RPMI8226 (cell line): Measurements from ENCODE around the gene GDF2.

Experiments
- DNase-seq: peaks from one replicate; pipeline ENCODE4 v3.0.0-alpha.2; 2015

Gene GDF2

DNA sequence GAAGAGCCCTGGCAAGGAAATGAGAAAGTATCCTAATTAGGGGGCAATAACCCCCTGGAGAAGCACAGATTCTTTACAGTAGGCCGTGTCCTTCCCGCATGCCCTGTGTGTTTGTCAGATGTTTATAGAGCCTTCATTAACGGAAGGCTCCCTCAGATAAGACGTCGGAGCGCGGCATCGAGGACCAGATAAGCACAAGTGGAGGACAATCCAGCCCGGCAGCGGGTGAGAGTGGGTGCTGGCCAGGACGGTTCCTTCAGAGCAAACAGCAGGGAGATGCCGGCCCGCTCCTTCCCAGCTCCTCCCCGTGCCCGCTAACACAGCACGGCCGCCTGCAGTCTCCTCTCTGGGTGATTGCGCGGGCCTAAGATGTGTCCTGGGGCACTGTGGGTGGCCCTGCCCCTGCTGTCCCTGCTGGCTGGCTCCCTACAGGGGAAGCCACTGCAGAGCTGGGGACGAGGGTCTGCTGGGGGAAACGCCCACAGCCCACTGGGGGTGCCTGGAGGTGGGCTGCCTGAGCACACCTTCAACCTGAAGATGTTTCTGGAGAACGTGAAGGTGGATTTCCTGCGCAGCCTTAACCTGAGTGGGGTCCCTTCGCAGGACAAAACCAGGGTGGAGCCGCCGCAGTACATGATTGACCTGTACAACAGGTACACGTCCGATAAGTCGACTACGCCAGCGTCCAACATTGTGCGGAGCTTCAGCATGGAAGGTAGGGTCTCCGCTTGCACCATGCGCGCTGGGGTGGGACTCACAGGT lies at the start of gene GDF2:
Gene GDF2, plus strand, starts transcription at position 155 of the 762 bp plus-strand sequence. Its CDS starts 215 bp downstream, at position 370.
- DNase-seq, result no peak

DNA sequence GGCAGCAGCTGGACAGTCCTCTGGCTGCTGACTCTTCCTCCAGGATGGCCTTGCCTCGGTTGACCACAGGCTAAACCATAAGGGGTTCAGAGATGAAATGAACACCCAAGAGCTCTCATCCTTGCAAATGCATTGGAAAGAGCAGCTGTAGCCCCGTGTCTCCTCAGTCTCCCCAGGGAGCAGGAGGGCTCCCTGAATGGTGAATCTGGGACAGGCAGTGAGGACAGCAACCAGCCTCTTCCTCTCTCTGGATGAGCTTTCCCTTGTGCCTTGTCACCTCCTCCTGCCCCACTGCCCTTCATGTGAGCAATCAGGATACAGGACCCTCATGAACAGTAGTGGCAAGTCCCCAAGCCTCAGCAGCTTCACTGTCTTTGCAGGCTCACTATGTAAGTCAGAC lies 46.2 kb upstream of the GDF2 start:
- no peak for DNase-seq

DNA sequence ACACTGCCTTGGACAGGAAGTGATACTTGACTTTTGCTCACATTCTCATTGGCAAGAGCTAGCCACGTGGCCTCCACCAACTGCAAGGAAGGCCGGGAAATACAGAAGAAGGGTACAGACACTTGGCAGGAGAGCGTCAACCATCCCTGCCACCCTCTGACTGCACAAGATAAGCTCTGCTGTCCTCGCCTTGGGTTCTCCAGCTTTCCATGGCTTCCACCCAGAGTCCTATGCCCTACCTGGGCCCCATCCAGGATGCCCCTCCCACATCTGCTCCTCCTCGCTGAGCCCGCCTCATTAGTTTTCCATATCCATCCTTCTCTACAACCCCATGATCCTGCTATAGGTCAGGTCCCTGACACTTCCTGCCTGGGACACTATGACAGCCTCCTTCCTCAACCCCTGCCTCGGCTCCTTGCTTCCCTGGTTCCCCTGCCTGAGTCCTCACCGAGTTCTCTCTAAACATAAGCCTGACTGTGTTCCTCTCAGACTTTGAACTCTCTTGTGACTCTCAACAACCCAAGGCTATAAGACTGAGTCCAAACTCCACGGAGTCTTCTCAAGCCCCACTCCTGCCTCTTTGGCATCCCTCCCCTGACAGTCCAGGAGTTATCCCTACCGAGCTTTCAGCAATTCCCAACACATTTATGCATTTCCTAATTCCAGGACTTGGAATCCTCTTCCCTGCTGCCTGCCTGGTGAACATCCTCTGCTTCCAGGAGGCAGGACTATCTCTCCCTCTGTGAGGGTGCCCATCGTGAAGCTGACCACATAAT lies 45.5 kb upstream of the GDF2 start:
- DNase-seq, result no peak

DNA sequence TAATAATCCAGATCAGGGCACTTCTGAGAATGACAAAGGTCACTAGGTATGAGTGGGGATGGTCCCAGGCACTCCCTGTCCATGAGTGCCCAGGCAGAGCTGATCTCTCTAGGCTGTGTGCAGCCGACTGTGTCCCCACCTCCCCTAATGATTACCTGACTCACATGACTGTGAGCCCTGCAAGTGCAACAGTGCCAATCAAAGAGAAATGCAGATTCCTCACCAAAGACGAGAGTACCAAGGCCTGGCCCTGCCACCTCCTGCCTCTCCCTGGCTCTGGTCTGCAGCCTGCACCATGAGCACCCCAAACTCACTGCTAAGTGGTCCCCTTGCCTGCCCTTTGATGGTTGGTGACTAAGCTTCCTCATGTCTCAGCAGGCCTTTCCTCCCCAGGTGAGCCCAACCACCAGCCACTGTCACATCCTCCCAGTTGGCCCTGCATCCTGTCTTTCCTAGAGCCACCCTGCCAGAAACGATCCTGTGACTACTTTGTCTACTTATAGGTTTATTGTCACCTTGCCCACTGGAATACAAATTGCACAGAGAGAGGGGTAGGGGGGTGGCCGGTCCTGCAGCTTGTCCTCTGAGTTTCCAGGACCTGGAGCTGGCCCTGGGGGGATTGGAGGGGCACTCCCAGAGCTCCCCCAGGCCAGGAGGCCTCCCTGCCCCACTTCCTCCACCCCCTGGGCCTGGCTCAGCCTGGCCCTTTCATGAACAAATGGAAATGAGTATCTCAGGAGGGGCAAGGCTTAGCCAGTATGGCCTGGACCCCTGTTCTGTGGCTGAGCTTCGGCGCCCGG lies 44.7 kb upstream of the GDF2 start:
- peak; percentile 16 for DNase-seq

DNA sequence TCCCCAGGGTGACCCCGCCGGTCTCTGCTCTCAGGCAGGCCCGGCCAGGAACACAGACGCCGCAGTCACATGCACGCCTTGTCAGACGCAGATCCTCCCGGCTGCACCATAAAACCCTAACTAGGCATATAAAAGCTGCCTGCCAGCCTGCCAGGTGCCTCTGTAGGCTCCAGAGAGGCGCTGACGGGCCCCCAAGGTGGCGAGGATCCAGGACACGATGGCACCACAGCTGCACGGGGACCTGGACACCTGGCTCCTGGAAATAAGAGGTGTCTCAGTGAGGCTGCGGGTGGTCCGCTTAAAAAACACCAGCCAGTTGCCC lies 44.1 kb upstream of the GDF2 start:
- DNase-seq, result peak; percentile 42

DNA sequence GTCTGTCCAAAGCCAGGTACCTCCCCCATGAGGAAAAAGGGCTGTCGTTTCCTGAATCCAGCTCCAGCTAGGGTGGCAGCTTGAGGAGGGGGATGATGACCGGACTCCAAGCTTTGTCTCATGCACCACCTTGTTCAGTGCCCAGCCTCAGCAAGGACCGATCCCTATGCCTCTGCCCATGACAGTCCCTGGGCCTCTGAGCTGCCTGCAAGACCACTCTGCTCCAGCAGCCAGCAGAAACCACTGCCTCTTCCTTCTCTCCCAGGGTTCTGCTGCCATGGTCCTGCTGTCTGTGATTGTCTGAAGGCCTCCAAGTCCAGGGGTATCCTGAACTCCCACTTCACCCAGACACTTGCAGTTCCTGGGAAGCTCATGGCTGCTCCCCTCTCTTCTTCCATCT lies 43.5 kb upstream of the GDF2 start:
- DNase-seq, result no peak

DNA sequence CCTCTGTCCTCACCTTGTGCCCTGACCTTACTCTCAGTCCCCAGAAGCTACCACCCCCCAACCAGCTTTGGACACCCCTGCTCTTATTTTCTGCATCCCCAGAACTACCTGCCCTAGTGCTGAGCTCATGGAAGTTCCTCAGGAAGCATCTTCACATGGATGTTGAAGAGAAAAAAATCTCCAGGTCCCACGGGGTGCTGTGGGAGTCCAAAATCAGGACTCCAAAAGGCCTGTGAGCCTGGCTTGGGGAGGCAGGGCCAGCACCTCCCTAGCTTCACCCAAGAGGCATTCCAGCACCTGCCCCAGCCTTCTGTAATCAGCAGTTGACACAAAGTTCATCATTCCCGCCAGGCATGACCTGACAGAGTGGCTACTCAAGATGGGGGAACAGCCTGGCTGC lies 43.0 kb upstream of the GDF2 start:
- no peak for DNase-seq

DNA sequence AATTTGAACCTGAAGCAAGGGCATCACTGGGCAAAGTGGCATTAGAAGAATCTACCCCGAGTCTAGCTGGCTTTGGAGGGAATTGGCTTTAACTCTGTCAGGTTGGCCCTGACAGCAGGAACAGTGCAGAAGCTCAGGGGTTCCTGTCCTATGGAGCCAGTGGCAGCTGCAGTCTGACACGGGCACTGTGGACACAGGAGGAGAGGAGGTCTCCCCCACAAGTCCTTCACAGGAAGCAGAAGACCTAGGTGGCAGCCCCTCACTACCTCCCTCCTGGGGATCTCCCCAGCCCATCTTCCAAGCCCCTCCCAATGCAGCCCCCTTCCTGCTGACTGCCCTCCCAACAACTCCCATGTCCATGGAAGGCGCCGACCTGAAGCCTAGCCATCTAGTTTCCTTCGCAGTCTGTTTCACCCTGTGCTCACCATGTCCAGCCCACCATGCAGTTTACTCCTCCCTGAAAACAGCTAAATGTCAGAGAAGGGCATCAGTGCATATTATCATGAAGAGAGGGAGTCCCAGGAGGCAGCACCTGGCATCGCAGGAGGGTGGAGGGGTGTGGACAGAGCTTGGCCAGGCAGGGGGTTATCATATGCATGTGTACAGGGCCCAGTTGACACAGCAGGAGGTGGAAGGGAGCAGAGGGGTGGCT lies 40.1 kb upstream of the GDF2 start:
- no peak for DNase-seq

DNA sequence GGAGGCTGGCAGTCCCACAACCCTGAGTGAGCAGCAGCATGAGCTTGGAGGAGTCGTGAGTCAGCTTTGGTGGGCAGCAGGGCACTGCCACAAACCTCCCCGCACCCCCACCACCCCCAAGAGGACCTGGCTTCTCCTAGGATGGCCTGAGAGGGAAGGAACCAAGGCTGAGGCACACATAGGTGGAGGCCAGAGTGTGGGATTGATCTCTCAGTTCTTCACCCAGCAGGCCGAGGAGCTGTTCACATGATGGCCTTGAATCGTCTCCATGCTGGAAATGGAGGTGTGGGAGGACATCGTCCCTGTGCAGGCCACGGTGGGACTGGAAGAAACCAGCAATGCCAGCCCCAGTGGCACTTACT lies 39.6 kb upstream of the GDF2 start:
- no peak for DNase-seq

DNA sequence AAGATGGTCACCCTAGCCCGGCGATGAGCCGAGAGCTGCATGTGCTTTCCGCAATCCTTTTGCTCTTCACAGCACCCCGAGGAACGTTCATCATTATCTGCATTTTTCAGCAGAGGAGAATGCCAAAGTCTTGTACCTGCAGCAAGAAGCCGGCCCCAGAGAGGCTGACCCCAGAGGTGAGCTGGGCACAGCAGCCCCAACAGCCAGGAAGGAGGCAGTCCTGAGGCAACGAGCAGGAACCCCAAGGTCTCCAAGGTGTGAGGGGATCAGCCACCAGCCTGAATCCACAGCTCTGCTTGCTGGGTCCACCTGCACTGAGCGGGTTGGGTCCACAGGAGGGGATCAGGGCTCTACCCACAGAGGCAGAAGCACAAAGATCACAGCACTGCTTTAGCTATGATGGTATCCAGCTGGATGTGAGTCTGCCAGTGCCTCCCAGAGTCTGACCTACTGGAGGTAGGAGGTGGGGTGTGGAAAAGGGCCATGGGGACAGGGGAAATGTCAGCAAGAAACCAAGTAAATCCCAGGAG lies 39.1 kb upstream of the GDF2 start:
- DNase-seq, result no peak

DNA sequence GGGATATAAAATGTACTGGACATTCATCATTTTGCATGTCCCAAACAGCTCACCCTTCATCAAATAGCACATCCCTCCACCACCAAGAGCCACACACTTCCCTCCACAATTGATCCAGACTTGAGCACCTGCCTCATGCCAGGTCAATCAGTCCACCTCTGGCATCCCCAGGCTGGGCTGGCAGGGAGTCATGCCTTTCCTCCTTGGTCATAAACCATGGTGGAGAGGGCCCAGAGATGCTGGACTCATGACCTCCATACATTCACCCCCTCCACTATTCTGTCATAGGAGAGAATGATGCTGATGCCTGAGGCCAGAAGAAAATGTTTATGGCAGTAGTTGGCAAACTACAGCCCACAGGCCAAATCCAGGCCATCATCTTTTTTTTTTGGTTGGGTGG lies 38.4 kb upstream of the GDF2 start:
- DNase-seq, result no peak

DNA sequence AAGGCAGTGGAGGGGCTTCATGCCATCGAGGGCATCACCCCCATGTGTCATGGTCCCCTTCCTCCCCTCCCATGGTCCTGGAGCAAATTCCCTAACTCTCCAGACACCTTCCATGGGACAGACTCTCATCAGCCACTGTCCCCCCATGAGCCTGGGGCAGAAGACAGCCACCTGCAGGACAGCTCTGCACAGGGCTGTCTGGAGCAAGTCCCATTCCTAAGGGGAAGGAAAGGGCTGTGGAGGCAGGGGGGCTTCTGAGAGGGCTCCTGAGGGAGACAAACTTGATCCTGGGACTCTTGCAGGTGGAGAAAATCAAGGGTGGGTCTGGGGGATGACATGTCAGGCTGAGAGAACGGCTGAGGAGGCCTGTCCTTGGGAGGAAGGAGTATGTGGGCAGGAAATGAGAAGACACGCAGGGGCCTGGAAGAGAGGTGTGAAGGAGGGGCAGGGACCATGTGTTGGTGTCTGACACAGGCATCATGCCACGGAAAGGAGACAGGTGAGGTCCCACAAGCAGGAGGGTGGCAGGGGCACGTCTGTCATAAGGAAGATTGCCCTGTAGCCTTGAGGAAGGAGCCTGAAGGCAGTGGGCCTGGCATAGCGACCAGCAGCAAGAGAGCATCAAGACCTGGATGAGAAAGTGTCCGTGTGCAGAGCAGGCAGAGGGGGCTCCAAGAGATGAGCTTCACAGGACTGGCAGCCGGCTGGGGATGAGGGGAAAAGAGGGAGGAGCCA lies 36.7 kb upstream of the GDF2 start:
- no peak for DNase-seq

DNA sequence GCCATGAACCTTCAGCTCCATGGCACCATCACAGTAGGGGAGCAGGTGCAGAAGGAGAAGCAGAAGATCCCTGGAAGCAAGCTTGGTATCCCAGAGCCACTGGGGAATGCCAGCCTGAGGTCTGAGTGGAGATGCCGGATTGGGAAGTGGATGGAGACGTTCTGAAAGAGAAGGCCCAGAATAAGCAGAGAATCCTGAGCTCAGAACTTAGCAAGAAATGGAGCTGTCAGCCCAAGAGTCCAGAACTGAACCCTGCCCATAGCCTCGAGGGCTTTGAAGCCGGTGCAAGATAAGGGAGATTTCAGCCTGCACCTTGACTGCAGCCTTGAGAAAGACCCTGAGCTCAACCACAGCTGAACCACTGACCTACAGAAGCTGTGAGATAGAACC lies 36.1 kb upstream of the GDF2 start:
- DNase-seq, result no peak

DNA sequence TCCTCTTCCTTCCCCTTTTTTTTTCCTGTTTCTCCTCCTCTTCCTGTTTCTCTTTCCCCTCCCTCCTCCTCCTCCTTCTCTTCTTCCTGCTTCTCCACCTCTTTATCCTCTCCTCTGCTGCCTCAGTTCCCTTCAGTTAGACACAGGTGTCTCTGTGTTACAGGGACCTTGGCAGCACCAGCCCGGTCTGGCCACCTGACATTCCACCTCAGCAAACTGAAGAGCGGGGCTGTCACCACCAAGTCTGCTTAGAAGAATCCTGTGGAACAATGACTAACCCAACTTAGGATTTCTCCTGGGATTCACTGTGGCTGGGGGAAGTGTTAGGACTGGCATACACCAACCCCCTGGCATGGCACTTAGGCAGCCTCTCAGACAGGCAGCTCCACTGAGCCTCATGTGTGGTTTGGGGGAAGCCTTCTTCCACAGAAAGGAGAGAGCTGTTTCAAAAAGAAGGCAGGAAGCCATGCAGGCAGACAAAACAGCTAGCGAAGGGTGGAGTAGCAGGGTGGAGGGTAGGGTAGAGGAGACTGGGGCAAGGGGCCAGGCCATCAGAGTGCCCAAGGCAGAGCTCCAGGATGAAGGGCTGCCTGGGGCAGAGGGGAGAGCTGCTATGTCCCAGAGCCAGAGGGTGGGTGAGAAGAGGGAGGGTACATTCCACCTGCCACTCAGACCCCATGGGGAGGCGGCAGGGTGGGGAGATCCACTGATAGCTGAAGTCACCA lies 35.5 kb upstream of the GDF2 start:
- no peak for DNase-seq

DNA sequence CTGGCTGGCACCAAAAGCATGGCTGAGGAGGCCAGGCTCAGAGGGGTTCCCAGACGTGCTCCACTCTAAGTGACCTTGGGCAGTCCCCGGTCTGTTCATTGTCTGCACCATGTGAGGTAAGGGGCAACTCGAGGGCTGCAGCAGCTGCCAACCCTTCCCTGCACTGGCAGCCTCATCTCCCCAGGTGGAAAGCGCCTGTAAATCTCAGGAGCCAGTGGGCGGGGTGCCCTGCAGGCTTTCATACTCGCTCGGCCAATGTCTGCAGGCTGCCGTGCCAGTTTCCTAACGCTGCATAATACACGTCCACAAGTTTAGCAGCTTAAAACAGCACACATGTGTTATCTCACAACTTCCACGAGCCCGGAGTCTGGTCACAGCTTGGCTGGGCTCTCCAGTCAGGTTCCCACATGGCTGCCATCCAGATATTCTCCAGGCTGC lies 34.9 kb upstream of the GDF2 start:
- peak; percentile 12 for DNase-seq

DNA sequence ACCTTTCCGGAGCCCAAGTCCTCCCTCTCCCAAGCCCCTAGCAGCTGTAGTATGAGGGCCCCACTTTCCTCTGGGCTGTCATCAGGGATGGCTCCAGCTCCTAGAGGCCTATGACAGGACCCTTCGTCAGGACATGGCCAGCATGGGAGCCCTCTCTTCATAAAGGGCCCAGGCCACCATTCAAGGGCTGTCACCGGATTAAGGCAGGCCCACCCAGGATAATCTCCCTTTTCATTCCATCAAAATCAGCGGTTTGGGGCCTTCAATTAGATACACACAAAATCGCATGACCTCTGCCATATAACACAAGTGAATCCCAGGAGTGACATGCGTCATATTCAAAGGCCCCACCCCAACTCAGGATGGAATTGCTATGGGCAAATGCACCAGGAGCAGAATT lies 34.4 kb upstream of the GDF2 start:
- DNase-seq, result no peak

DNA sequence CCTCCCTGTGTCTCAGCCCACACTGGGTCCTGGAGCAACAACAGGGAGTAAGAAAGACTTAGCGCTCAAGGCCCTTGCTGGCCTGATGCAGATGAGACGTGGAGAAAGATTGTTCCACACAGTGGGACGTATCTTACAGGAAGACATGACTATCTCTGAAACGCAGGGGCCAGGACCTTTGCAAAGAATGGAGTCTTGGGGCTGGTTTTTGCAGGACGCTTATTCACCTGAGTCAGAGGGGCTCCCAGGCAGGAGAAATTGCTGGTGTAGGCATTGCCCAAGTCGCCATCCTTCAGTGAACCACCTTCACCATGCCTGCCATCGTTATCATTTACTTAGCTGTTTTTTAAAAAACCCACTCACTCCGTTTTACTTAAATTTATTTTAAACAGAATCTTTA lies 34.0 kb upstream of the GDF2 start:
- no peak for DNase-seq

DNA sequence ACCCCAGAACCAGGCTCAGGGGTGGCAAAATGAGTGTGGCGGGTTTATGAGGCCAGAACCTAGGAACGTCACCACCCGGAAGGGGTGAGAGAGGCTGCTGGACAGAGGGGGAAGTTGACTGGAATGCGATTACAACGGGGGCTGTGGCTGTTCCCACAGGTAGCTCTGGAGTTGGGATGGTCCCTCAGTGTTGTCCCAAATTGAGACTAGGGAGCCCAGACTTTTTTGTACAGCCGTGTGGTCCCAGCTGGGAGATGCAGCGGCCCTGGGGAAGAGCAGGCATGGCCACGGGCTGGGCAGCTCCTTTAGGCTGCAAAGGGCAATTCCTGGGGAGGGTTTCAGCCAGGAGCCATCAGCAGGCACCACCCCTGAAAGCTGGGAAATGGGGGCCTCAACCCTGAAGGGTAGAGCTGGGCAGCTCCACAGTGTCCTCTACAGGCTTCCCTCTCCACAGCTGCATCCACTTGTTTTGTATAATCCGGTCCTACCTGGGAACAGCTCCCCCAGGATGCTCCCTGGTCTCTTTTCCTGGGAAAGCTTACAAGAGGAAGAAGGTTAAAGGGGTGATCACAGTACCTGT lies 33.2 kb upstream of the GDF2 start:
- DNase-seq, result no peak

DNA sequence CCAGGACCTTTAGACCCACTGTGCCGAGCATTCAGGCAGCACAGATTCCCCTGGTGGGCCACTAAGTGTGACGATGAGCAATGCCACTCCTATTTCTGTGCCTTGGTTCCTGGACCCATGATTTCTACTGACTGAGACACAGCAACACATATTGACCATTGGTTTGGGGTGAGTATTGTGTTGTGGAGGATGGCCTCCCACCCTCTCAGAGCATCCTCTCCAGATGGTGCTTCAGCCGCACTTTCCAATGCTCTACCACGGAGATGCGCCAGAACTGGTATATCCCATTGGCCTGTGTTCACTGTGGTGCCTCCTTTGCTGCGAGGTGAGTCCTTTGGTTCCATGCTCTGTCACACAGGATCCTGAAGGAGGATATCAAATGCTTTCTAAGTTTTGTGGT lies 32.3 kb upstream of the GDF2 start:
- no peak for DNase-seq

DNA sequence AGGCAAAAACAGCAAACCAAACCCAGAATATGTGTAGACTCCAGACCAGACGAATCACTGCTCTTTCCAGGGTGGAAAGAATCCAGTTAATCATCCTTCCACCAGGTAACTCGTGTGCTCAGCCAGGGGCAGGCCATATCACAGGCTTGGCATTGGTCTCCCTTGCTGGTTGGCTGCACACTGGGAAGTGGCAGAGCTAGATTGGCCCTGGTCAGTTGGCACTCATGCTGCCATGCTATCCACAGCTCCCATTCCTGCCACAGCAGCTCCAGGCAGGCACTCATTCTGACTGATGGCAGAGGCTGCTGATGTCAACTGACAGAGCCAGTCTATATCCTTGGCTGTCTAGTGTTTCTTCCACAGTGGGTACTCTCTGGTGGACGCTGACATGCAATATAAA lies 31.9 kb upstream of the GDF2 start:
- no peak for DNase-seq

DNA sequence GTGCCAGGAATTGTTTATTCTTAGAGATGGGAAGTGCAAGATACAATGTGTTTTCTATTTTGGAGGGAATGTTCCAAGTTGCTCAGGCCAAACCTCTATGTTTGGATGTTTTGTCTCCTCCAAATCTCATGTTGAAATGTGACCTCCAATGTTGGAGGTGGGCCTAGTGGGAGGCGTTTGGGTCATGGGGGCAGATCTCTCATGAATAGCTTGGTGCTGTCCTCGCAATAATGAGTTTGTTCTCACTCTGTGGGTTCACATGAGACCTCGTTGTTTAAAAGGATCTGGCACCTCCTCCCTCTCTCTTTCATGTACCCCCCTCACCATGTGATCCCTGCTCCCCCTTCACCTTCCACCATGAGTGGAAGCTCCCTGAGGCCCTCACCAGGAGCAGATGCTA lies 30.6 kb upstream of the GDF2 start:
- DNase-seq, result no peak
